ENCODE results near the gene ATP5ME.
A peak's percentile ranks its signal among the peaks of the same experiment; 100 is the strongest.
"Not testable (repeated sequence)": the region's sequence is repeated elsewhere in the genome, so short reads cannot be mapped to it uniquely, and the experiment has no call there.

The ATP5ME gene

GRCh38 chr4:635066-635835 lies 38.8 kb downstream of the ATP5ME start:
- DNase-seq (ENCODE audit: low spot score): not testable (repeated sequence)

- DNase-seq (ENCODE audit: low spot score): no peak
These were observed 39.5 kb downstream of the ATP5ME start for GRCh38 chr4:634599-634985.

- DNase-seq (ENCODE audit: low spot score): no peak
These were observed 40.0 kb downstream of the ATP5ME start for GRCh38 chr4:633976-634598.

- no peak for DNase-seq (ENCODE audit: low spot score)
These were observed 40.7 kb downstream of the ATP5ME start for GRCh38 chr4:633406-633805.

- DNase-seq (ENCODE audit: low spot score): no peak
These were observed 41.1 kb downstream of the ATP5ME start for GRCh38 chr4:632926-633325.

- no peak for DNase-seq (ENCODE audit: low spot score)
These were observed 41.8 kb downstream of the ATP5ME start for GRCh38 chr4:632196-632790.

GRCh38 chr4:630656-631055 lies 43.4 kb downstream of the ATP5ME start:
- DNase-seq (ENCODE audit: low spot score): no peak

GRCh38 chr4:629915-630641 lies 44.0 kb downstream of the ATP5ME start:
- DNase-seq (ENCODE audit: low spot score): no peak

GRCh38 chr4:629636-629914 lies 44.5 kb downstream of the ATP5ME start:
- no peak for DNase-seq (ENCODE audit: low spot score)

- DNase-seq (ENCODE audit: low spot score): no peak
These were observed 45.0 kb downstream of the ATP5ME start for GRCh38 chr4:628821-629635.

GRCh38 chr4:628311-628741 lies 45.8 kb downstream of the ATP5ME start:
- DNase-seq (ENCODE audit: low spot score): no peak

GRCh38 chr4:627347-628125 lies 46.5 kb downstream of the ATP5ME start:
- no peak for DNase-seq (ENCODE audit: low spot score)

- no peak for DNase-seq (ENCODE audit: low spot score)
These were observed 47.6 kb downstream of the ATP5ME start for GRCh38 chr4:626201-627091.

GRCh38 chr4:625631-626161 lies 48.4 kb downstream of the ATP5ME start:
- DNase-seq (ENCODE audit: low spot score): no peak

- DNase-seq (ENCODE audit: low spot score): no peak
These were observed 49.1 kb downstream of the ATP5ME start, which contains the start of gene PDE6B for GRCh38 chr4:624705-625590. Gene PDE6B (plus strand): TSS chr4:625573. CDS start chr4:625627, 54 bp downstream.

GRCh38 chr4:623914-624566 lies 50.0 kb downstream of the ATP5ME start:
- no peak for DNase-seq (ENCODE audit: low spot score)

GRCh38 chr4:622996-623913 lies 50.8 kb downstream of the ATP5ME start:
- DNase-seq (ENCODE audit: low spot score): peak; percentile 9

Data from AG20443 (cell line).